GM10266 (cell line): ENCODE results near the gene TTC28.
"Not testable (repeated sequence)": the region's sequence is repeated elsewhere in the genome, so short reads cannot be mapped to it uniquely, and the experiment has no call there.

Experiments
- DNase-seq: peaks from one replicate; pipeline ENCODE4 v3.0.0; 2012; ENCODE audit errors: extremely low spot score
- TF ChIP-seq, protein P1 (sequence below): IDR thresholded peaks from 2 replicates; pipeline ENCODE4 v1.5.1; 2012; ENCODE audit warnings: mild to moderate bottlenecking, low read depth; ENCODE audit not compliant: control insufficient read depth, insufficient read depth; ENCODE audit errors: missing control alignments

Gene TTC28

DNA sequence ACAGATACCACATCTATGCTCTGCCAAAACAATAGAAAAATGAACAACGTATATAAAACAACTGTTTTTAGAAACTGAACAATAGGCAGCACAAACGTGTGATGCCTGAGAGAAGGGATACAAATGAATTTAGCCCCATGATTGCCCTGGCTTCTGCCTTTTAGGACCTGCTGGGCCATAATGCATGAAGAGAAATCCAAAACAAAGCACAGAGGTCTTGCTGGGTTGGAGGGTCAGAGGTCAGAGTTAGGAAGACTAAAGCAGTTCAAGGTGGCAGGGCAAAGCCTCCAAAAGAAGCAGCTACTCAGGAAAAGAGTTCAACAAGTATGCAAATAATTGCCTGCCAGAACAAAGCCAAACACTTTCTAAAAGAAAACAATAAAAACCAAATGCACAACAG, 138.5 kb downstream of the TTC28 start:
- no peak for DNase-seq
- TF ChIP-seq, protein P1, sequence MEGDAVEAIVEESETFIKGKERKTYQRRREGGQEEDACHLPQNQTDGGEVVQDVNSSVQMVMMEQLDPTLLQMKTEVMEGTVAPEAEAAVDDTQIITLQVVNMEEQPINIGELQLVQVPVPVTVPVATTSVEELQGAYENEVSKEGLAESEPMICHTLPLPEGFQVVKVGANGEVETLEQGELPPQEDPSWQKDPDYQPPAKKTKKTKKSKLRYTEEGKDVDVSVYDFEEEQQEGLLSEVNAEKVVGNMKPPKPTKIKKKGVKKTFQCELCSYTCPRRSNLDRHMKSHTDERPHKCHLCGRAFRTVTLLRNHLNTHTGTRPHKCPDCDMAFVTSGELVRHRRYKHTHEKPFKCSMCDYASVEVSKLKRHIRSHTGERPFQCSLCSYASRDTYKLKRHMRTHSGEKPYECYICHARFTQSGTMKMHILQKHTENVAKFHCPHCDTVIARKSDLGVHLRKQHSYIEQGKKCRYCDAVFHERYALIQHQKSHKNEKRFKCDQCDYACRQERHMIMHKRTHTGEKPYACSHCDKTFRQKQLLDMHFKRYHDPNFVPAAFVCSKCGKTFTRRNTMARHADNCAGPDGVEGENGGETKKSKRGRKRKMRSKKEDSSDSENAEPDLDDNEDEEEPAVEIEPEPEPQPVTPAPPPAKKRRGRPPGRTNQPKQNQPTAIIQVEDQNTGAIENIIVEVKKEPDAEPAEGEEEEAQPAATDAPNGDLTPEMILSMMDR = no peak

DNA sequence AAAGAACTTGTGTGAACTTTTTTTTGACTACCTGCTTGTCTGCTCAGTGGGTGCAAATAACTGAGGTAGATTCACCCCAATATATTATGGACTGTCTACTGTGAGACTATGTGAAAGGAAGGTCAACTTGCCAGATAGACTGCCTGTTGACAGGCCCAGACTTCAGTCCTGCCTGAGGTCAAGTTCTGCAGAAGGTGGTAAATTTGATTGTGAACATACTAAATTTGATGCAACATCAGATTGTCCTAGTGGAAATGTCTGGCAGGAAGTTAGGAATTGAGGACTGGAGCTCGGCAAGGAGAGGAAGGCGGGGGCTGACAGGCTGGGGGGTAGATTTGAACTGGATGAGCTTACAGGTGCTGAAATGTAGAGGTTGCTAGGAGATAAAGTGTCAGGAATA, 140.7 kb downstream of the TTC28 start:
- TF ChIP-seq, protein P1 = no peak
- DNase-seq = no peak

DNA sequence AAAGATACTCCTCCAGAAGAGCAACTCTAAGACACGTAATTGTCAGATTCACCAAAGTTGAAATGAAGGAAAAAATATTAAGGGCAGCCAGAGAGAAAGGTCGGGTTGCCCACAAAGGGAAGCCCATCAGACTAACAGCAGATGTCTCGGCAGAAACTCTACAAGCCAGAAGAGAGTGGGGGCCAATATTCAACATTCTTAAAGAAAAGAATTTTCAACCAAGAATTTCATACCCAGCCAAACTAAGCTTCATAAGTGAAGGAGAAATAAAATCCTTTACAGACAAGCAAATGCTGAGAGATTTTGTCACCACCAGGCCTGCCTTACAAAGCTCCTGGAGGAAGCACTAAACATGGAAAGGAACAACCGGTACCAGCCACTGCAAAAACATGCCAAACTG, 149.1 kb downstream of the TTC28 start:
- not testable (repeated sequence) for DNase-seq

DNA sequence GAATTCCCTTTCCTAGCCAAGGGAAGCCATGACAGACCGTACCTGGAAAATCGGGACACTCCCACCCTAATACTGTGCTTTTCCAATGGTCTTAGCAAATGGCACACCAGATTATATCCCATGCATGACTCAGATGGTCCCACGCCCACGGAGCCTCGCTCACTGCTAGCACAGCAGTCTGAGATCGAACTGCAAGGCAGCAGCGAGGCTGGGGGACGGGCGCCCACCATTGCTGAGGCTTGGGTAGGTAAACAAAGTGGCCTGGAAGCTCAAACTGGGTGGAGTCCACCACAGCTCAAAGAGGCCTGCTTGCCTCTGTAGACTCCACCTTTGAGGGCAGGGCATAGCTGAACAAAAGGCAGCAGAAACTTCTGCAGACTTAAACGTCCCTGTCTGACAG, 150.5 kb downstream of the TTC28 start:
- not testable (repeated sequence) for DNase-seq

DNA sequence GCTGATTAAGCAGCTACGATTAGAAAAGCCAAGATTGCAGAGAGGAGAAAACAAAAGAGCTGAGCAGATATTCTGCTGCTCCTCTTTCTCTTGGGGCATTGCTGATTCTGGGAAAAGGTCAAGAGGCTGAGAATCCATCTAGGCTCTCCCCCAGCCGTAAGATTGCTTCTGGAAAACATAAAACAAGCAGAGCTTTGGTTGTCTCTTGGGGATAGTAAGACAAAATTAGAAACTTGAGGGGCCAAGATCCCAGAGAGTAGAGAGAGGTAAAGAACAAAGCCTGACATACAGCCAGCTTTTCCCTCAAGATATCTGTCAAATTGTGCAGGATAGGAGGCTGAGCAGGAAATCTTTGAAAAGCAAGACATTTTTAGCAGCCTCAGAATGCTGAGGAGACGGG, 158.2 kb downstream of the TTC28 start:
- no peak for DNase-seq
- TF ChIP-seq, protein P1 = no peak

DNA sequence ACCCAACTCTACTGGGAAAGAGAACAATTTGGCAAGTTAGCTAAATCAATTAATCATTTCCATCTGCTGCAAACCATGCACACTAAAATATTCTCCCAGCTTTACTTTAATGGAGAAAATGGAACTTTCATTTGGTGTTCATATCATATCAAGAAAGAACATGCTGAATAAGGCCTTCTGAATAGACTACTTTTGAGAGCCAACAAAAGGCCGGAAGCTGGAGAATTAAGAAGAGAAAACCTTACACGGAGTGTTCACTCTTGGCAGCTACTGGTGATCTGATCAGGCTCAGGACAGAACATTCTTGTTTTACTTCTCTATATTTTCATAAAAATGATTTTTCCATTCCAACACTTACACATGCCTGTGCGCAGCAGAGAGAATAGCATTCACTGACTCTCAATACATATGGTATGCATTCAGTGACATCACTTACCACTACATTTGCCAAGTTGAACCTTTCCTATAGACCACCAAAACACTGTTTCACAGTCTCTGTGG, 165.3 kb downstream of the TTC28 start:
- no peak for DNase-seq
- TF ChIP-seq, protein P1 = no peak

DNA sequence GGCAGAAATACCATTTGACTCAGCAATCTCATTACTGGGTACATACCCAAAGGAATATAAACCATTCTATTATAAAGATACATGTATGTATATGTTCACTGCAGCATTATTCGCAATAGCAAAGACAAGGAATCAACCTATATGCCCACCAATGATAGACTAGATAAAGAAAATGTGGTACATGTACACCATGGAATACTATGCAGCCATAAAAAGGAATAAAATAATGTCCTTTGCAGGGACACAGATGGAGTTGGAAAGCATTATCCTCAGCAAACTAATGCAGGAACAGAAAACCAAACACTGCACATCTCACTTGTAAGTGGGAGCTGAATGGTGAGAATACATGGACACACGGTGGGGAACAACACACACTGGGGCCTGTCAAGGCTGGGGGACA, 167.3 kb downstream of the TTC28 start:
- not testable (repeated sequence) for DNase-seq

DNA sequence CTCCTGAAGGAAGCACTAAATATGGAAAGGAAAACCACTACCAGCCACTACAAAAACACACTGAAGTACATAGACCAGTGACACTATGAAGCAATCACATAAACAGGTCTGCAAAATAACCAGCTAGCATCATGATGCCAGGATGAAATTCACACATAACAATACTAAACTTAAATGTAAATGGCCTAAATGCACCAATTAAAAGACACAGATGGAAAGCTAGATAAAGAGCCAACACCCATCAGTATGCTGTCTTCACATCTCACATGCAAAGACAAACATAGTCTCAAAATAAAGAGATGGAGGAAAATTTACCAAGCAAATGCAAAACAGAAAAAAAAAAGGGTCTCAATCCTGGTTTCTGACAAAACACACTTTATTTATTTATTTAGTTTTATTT, 171.7 kb downstream of the TTC28 start:
- TF ChIP-seq, protein P1 = no peak
- no peak for DNase-seq

DNA sequence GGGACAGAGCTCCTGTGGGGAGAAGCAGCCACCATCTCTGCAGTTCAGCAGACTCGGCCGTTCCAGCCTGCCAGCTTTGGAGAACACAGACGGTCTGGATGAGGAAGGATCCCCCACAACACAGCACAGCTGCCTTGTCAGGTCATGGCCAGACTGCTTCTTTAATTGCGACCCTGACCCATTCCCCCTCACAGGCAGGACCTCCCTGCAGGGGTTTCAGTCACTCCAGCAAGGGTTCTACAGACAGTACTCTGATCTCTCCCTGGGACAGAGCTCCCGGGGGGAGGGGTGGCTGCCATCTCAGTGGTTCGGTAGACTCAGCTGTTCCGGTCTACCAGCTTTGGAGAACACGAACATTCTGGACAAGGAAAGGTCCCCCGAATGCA, 173.5 kb downstream of the TTC28 start:
- DNase-seq = no peak
- TF ChIP-seq, protein P1 = no peak
